Activated naive CD8-positive, alpha-beta T cell treated with anti-CD3 and anti-CD28 coated beads for 36 hours (primary cell): ENCODE results near the gene ODAD2. TPM values are rescaled to one million over a fixed set of nuclear protein-coding genes. Genes with fewer than 3 reads are reported as not detected.
"Not testable (repeated sequence)": the region's sequence is repeated elsewhere in the genome, so short reads cannot be mapped to it uniquely, and the experiment has no call there.

Source experiments
- DNase-seq: peaks from one replicate; pipeline ENCODE4 v3.0.0; 2021
- H3K27ac Mint-ChIP-seq: one replicate; pipeline ENCODE4 v1.8.0; 2022; ENCODE audit warnings: mild to moderate bottlenecking, moderate library complexity, mixed read lengths
- H3K27me3 Mint-ChIP-seq: one replicate; pipeline ENCODE4 v1.8.0; 2022; ENCODE audit warnings: mild to moderate bottlenecking, mixed read lengths
- H3K36me3 Mint-ChIP-seq: one replicate; pipeline ENCODE4 v1.8.0; 2021; ENCODE audit warnings: mild to moderate bottlenecking, mixed read lengths
- H3K4me1 Mint-ChIP-seq: one replicate; pipeline ENCODE4 v1.8.0; 2021; ENCODE audit warnings: mixed read lengths
- H3K4me3 Mint-ChIP-seq: one replicate; pipeline ENCODE4 v1.8.0; 2022; ENCODE audit warnings: mild to moderate bottlenecking, moderate library complexity, mixed read lengths
- H3K9me3 Mint-ChIP-seq: one replicate; pipeline ENCODE4 v1.8.0; 2022; ENCODE audit warnings: mixed read lengths
- total RNA-seq, 2 experiments: library from RNA; stranded (reverse); gene quantifications; one replicate each; pipeline ENCODE4 v1.2.3, GENCODE V29; 2021

Gene ODAD2
- total RNA-seq, 2 experiments from 2014 or later: 0.56 to 0.62 TPM

- H3K4me3 Mint-ChIP-seq: no peak overlapping the region
- no peaks in the 10 kb centered on the region for H3K36me3 Mint-ChIP-seq
- no peaks in the 10 kb centered on the region for H3K27me3 Mint-ChIP-seq
- no peak for DNase-seq
- H3K9me3 Mint-ChIP-seq: peaks cover 4% of the 10 kb centered on the region
- no peaks in the 10 kb centered on the region for H3K4me1 Mint-ChIP-seq
- H3K27ac Mint-ChIP-seq: no peak overlapping the region
Observed at GRCh38 chr10:27912231-27912630, 86.6 kb downstream of the ODAD2 start.

GRCh38 chr10:27911539-27911938, 87.3 kb downstream of the ODAD2 start:
- peaks cover 4% of the 10 kb centered on the region for H3K9me3 Mint-ChIP-seq
- no peak for DNase-seq
- H3K4me1 Mint-ChIP-seq: no peaks in the 10 kb centered on the region
- no peaks in the 10 kb centered on the region for H3K27me3 Mint-ChIP-seq
- no peak overlapping the region for H3K27ac Mint-ChIP-seq
- no peak overlapping the region for H3K4me3 Mint-ChIP-seq
- H3K36me3 Mint-ChIP-seq: no peaks in the 10 kb centered on the region

- no peaks in the 10 kb centered on the region for H3K4me1 Mint-ChIP-seq
- no peaks in the 10 kb centered on the region for H3K27me3 Mint-ChIP-seq
- no peak overlapping the region for H3K4me3 Mint-ChIP-seq
- peaks cover 4% of the 10 kb centered on the region for H3K9me3 Mint-ChIP-seq
- H3K36me3 Mint-ChIP-seq: no peaks in the 10 kb centered on the region
- H3K27ac Mint-ChIP-seq: no peak overlapping the region
- DNase-seq: no peak
Observed at GRCh38 chr10:27911011-27911410, 87.9 kb downstream of the ODAD2 start.

- DNase-seq: no peak
- no peak overlapping the region for H3K4me3 Mint-ChIP-seq
- no peaks in the 10 kb centered on the region for H3K36me3 Mint-ChIP-seq
- peaks cover 10% of the 10 kb centered on the region for H3K9me3 Mint-ChIP-seq
- no peaks in the 10 kb centered on the region for H3K4me1 Mint-ChIP-seq
- no peak overlapping the region for H3K27ac Mint-ChIP-seq
- H3K27me3 Mint-ChIP-seq: no peaks in the 10 kb centered on the region
Observed at GRCh38 chr10:27908231-27908630, 90.6 kb downstream of the ODAD2 start.

GRCh38 chr10:27899485-27899884, 99.4 kb downstream of the ODAD2 start:
- not testable (repeated sequence) for H3K36me3 Mint-ChIP-seq, H3K27me3 Mint-ChIP-seq, H3K4me3 Mint-ChIP-seq, H3K27ac Mint-ChIP-seq, H3K4me1 Mint-ChIP-seq
- DNase-seq: peak; percentile 1
- peaks cover 16% of the 10 kb centered on the region for H3K9me3 Mint-ChIP-seq

GRCh38 chr10:27899058-27899457, 99.8 kb downstream of the ODAD2 start:
- peaks cover 15% of the 10 kb centered on the region for H3K9me3 Mint-ChIP-seq

GRCh38 chr10:27893358-27893954, 105.4 kb downstream of the ODAD2 start:
- peaks cover 2% of the 10 kb centered on the region for H3K36me3 Mint-ChIP-seq
- H3K4me1 Mint-ChIP-seq: no peaks in the 10 kb centered on the region
- H3K9me3 Mint-ChIP-seq: peaks cover 3% of the 10 kb centered on the region
- no peaks in the 10 kb centered on the region for H3K27me3 Mint-ChIP-seq
- DNase-seq: no peak
- no peak overlapping the region for H3K4me3 Mint-ChIP-seq
- no peak overlapping the region for H3K27ac Mint-ChIP-seq

More at GRCh38 chr10:27899058-27899457, 99.8 kb downstream of the ODAD2 start:
- peaks cover 7% of the 10 kb centered on the region for H3K36me3 Mint-ChIP-seq
- H3K4me3 Mint-ChIP-seq: no peak overlapping the region
- no peaks in the 10 kb centered on the region for H3K27me3 Mint-ChIP-seq
- H3K4me1 Mint-ChIP-seq: peaks cover 2% of the 10 kb centered on the region
- no peak for DNase-seq
- no peak overlapping the region for H3K27ac Mint-ChIP-seq

GRCh38 chr10:27890971-27891370, 107.9 kb downstream of the ODAD2 start:
- no peak for DNase-seq
- Mint-ChIP-seq H3K9me3 (peaks cover 3% of the 10 kb centered on the region), H3K27me3 (no peaks in the 10 kb centered on the region), H3K4me1 (no peaks in the 10 kb centered on the region), H3K36me3 (no peaks in the 10 kb centered on the region), H3K27ac (no peak overlapping the region), H3K4me3 (no peak overlapping the region)

GRCh38 chr10:27889518-27889917, 109.4 kb downstream of the ODAD2 start:
- no peaks in the 10 kb centered on the region for H3K27me3 Mint-ChIP-seq
- peaks cover 1% of the 10 kb centered on the region for H3K4me1 Mint-ChIP-seq
- H3K4me3 Mint-ChIP-seq: no peak overlapping the region
- no peaks in the 10 kb centered on the region for H3K36me3 Mint-ChIP-seq
- DNase-seq: no peak
- peaks cover 3% of the 10 kb centered on the region for H3K9me3 Mint-ChIP-seq
- no peak overlapping the region for H3K27ac Mint-ChIP-seq

GRCh38 chr10:27884185-27884641, 114.7 kb downstream of the ODAD2 start:
- Mint-ChIP-seq H3K27ac (peak overlapping the region; percentile 66), H3K4me3 (no peak overlapping the region), H3K4me1 (peaks cover 8% of the 10 kb centered on the region), H3K27me3 (no peaks in the 10 kb centered on the region), H3K9me3 (peaks cover 11% of the 10 kb centered on the region), H3K36me3 (peaks cover 6% of the 10 kb centered on the region)
- peak; percentile 5 for DNase-seq

GRCh38 chr10:27878281-27878680, 120.6 kb downstream of the ODAD2 start:
- Mint-ChIP-seq H3K27me3 (peaks cover 11% of the 10 kb centered on the region), H3K4me3 (no peak overlapping the region), H3K27ac (no peak overlapping the region), H3K9me3 (peaks cover 8% of the 10 kb centered on the region), H3K36me3 (peaks cover 7% of the 10 kb centered on the region), H3K4me1 (no peaks in the 10 kb centered on the region)
- no peak for DNase-seq

GRCh38 chr10:27865221-27865635, 133.7 kb downstream of the ODAD2 start:
- Mint-ChIP-seq H3K27ac (no peak overlapping the region), H3K36me3 (no peaks in the 10 kb centered on the region), H3K27me3 (peaks cover 8% of the 10 kb centered on the region), H3K9me3 (peaks cover 2% of the 10 kb centered on the region), H3K4me3 (no peak overlapping the region), H3K4me1 (no peaks in the 10 kb centered on the region)
- DNase-seq: no peak

- Mint-ChIP-seq H3K27me3 (peaks cover 8% of the 10 kb centered on the region), H3K4me1 (no peaks in the 10 kb centered on the region), H3K9me3 (no peaks in the 10 kb centered on the region), H3K36me3 (no peaks in the 10 kb centered on the region), H3K27ac (no peak overlapping the region), H3K4me3 (no peak overlapping the region)
- DNase-seq: no peak
Observed at GRCh38 chr10:27861781-27862180, 137.1 kb downstream of the ODAD2 start.

GRCh38 chr10:27857616-27858015, 141.3 kb downstream of the ODAD2 start:
- H3K27me3 Mint-ChIP-seq: no peaks in the 10 kb centered on the region
- H3K4me3 Mint-ChIP-seq: no peak overlapping the region
- no peaks in the 10 kb centered on the region for H3K36me3 Mint-ChIP-seq
- no peak for DNase-seq
- peaks cover 5% of the 10 kb centered on the region for H3K4me1 Mint-ChIP-seq
- H3K27ac Mint-ChIP-seq: no peak overlapping the region
- no peaks in the 10 kb centered on the region for H3K9me3 Mint-ChIP-seq

- Mint-ChIP-seq H3K9me3 (peaks cover 9% of the 10 kb centered on the region), H3K4me1 (no peaks in the 10 kb centered on the region), H3K4me3 (no peak overlapping the region), H3K27me3 (peaks cover 27% of the 10 kb centered on the region), H3K36me3 (no peaks in the 10 kb centered on the region), H3K27ac (no peak overlapping the region)
- no peak for DNase-seq
Observed at GRCh38 chr10:27844223-27844622, 154.7 kb downstream of the ODAD2 start.

GRCh38 chr10:27838901-27839300, 160.0 kb downstream of the ODAD2 start:
- no peak for DNase-seq
- Mint-ChIP-seq H3K36me3 (no peaks in the 10 kb centered on the region), H3K27me3 (peaks cover 9% of the 10 kb centered on the region), H3K4me3 (no peak overlapping the region), H3K27ac (no peak overlapping the region), H3K4me1 (no peaks in the 10 kb centered on the region), H3K9me3 (no peaks in the 10 kb centered on the region)
